ENCODE data around the gene TMEM229A.

TMEM229A gene

GRCh38 chr7:124074007-124074406, 41.1 kb upstream of the TMEM229A start:
- no peaks in the 10 kb centered on the region for H3F3A ChIP-seq (ENCODE audit: low read depth)
- H3K4me2 ChIP-seq (ENCODE audit: low read depth, low read length, poor library complexity, severe bottlenecking) = no peak overlapping the region
- no peaks in the 10 kb centered on the region for H4K20me1 ChIP-seq (ENCODE audit: insufficient read depth, low read length, poor library complexity, severe bottlenecking)

GRCh38 chr7:124073310-124073645, 40.4 kb upstream of the TMEM229A start:
- H4K20me1 ChIP-seq (ENCODE audit: insufficient read depth, low read length, poor library complexity, severe bottlenecking) = no peaks in the 10 kb centered on the region
- no peak overlapping the region for H3K4me2 ChIP-seq (ENCODE audit: low read depth, low read length, poor library complexity, severe bottlenecking)
- H3K36me3 ChIP-seq (ENCODE audit: insufficient read depth, low read length) = no peaks in the 10 kb centered on the region
- TF ChIP-seq CTCF (conservative IDR thresholded peaks at IDR 0.05; ENCODE audit: low read length) (no peak), EZH2phosphoT487 (IDR thresholded peaks at IDR 0.05; ENCODE audit: borderline replicate concordance) (no peak)
- no peaks in the 10 kb centered on the region for H3F3A ChIP-seq (ENCODE audit: low read depth)
- no peaks in the 10 kb centered on the region for H3K9me3 ChIP-seq (ENCODE audit: insufficient read depth, low read depth, low read length)
- H2AFZ ChIP-seq (ENCODE audit: low read length) = no peak overlapping the region
- H3K27me3 ChIP-seq (ENCODE audit: insufficient read depth, low read length, poor library complexity, severe bottlenecking) = no peaks in the 10 kb centered on the region
- no peaks in the 10 kb centered on the region for H3K79me2 ChIP-seq (ENCODE audit: insufficient read depth, low read length)
- no peak overlapping the region for H3K4me3 ChIP-seq (ENCODE audit: low read length, poor library complexity, severe bottlenecking)
- H3K9ac ChIP-seq (ENCODE audit: low read depth, low read length, poor library complexity, severe bottlenecking) = no peak overlapping the region
- H3K4me1 ChIP-seq (ENCODE audit: insufficient read depth, low read length, poor library complexity, severe bottlenecking) = no peaks in the 10 kb centered on the region
- H3K9me2 ChIP-seq (replicated peaks; ENCODE audit: low read depth, low read length) = no peaks in the 10 kb centered on the region

More at GRCh38 chr7:124074007-124074406, 41.1 kb upstream of the TMEM229A start:
- TF ChIP-seq EZH2phosphoT487 (IDR thresholded peaks at IDR 0.05; ENCODE audit: borderline replicate concordance) (no peak), CTCF (conservative IDR thresholded peaks at IDR 0.05; ENCODE audit: low read length) (no peak)
- no peak overlapping the region for H3K4me3 ChIP-seq (ENCODE audit: low read length, poor library complexity, severe bottlenecking)
- no peaks in the 10 kb centered on the region for H3K27me3 ChIP-seq (ENCODE audit: insufficient read depth, low read length, poor library complexity, severe bottlenecking)
- no peaks in the 10 kb centered on the region for H3K4me1 ChIP-seq (ENCODE audit: insufficient read depth, low read length, poor library complexity, severe bottlenecking)
- H2AFZ ChIP-seq (ENCODE audit: low read length) = no peak overlapping the region
- no peak overlapping the region for H3K9ac ChIP-seq (ENCODE audit: low read depth, low read length, poor library complexity, severe bottlenecking)
- no peaks in the 10 kb centered on the region for H3K9me3 ChIP-seq (ENCODE audit: insufficient read depth, low read depth, low read length)
- H3K36me3 ChIP-seq (ENCODE audit: insufficient read depth, low read length) = no peaks in the 10 kb centered on the region
- H3K9me2 ChIP-seq (replicated peaks; ENCODE audit: low read depth, low read length) = no peaks in the 10 kb centered on the region
- H3K79me2 ChIP-seq (ENCODE audit: insufficient read depth, low read length) = no peaks in the 10 kb centered on the region

DNA sequence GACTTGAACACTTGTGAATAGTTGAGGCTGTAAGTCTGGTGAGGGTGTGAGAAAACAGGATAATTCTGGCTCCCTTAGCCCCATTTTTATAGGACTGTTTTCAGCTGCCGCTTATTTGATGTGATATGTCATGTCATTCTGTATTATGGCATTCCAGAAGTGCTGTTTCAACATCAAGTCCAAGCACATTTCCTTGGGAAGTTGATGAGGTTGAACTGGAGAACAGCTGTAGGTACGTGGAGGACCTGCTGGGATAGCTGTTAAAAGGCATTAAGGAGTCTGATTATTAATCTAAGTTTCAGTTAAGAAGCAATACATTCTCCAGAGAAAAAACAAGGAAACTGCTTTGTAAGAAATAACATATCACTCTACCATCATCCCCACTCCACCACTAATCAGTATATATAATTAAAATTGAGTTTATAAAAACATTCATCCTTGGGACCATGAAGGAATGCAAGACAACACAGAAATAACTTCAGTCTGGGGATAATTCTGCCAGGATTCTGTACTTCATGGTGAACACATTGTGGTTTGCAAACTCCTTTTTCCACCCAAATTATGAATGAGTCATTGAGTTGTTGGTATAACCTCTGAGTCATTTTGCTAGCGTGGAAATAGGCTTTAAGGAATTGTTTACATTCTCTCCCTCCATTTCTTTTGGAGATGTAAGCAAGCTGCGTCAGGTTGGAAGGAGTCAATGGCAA, 39.9 kb upstream of the TMEM229A start:
- H2AFZ ChIP-seq (ENCODE audit: low read length) = no peak overlapping the region

More for the DNA sequence above, 39.9 kb upstream of the TMEM229A start:
- H4K20me1 ChIP-seq (ENCODE audit: insufficient read depth, low read length, poor library complexity, severe bottlenecking) = no peaks in the 10 kb centered on the region
- H3K36me3 ChIP-seq (ENCODE audit: insufficient read depth, low read length) = no peaks in the 10 kb centered on the region
- no peak overlapping the region for H3K4me3 ChIP-seq (ENCODE audit: low read length, poor library complexity, severe bottlenecking)
- TF ChIP-seq EZH2phosphoT487 (IDR thresholded peaks at IDR 0.05; ENCODE audit: borderline replicate concordance) (no peak), CTCF (conservative IDR thresholded peaks at IDR 0.05; ENCODE audit: low read length) (no peak)
- H3F3A ChIP-seq (ENCODE audit: low read depth) = no peaks in the 10 kb centered on the region
- no peaks in the 10 kb centered on the region for H3K9me3 ChIP-seq (ENCODE audit: insufficient read depth, low read depth, low read length)
- H3K9me2 ChIP-seq (replicated peaks; ENCODE audit: low read depth, low read length) = no peaks in the 10 kb centered on the region
- H3K9ac ChIP-seq (ENCODE audit: low read depth, low read length, poor library complexity, severe bottlenecking) = no peak overlapping the region
- no peaks in the 10 kb centered on the region for H3K79me2 ChIP-seq (ENCODE audit: insufficient read depth, low read length)
- H3K27me3 ChIP-seq (ENCODE audit: insufficient read depth, low read length, poor library complexity, severe bottlenecking) = no peaks in the 10 kb centered on the region
- no peak overlapping the region for H3K4me2 ChIP-seq (ENCODE audit: low read depth, low read length, poor library complexity, severe bottlenecking)
- H3K4me1 ChIP-seq (ENCODE audit: insufficient read depth, low read length, poor library complexity, severe bottlenecking) = no peaks in the 10 kb centered on the region
